Measurements from ENCODE around the gene TUBB2A.

GRCh38 chr6:3176562-3177355 is 19.4 kb upstream of the TUBB2A start:
- TF ChIP-seq, protein P1, sequence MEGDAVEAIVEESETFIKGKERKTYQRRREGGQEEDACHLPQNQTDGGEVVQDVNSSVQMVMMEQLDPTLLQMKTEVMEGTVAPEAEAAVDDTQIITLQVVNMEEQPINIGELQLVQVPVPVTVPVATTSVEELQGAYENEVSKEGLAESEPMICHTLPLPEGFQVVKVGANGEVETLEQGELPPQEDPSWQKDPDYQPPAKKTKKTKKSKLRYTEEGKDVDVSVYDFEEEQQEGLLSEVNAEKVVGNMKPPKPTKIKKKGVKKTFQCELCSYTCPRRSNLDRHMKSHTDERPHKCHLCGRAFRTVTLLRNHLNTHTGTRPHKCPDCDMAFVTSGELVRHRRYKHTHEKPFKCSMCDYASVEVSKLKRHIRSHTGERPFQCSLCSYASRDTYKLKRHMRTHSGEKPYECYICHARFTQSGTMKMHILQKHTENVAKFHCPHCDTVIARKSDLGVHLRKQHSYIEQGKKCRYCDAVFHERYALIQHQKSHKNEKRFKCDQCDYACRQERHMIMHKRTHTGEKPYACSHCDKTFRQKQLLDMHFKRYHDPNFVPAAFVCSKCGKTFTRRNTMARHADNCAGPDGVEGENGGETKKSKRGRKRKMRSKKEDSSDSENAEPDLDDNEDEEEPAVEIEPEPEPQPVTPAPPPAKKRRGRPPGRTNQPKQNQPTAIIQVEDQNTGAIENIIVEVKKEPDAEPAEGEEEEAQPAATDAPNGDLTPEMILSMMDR (IDR thresholded peaks at IDR 0.05), result no peak
- TF ChIP-seq POLR2A (IDR thresholded peaks at IDR 0.05), result no peak

Data from thyroid gland (tissue), 4 donors.